ENCODE results near the gene CFAP410.
A peak's percentile ranks its signal among the peaks of the same experiment; 100 is the strongest.
"Not testable (repeated sequence)": the region's sequence is repeated elsewhere in the genome, so short reads cannot be mapped to it uniquely, and the experiment has no call there.

The CFAP410 gene

DNA sequence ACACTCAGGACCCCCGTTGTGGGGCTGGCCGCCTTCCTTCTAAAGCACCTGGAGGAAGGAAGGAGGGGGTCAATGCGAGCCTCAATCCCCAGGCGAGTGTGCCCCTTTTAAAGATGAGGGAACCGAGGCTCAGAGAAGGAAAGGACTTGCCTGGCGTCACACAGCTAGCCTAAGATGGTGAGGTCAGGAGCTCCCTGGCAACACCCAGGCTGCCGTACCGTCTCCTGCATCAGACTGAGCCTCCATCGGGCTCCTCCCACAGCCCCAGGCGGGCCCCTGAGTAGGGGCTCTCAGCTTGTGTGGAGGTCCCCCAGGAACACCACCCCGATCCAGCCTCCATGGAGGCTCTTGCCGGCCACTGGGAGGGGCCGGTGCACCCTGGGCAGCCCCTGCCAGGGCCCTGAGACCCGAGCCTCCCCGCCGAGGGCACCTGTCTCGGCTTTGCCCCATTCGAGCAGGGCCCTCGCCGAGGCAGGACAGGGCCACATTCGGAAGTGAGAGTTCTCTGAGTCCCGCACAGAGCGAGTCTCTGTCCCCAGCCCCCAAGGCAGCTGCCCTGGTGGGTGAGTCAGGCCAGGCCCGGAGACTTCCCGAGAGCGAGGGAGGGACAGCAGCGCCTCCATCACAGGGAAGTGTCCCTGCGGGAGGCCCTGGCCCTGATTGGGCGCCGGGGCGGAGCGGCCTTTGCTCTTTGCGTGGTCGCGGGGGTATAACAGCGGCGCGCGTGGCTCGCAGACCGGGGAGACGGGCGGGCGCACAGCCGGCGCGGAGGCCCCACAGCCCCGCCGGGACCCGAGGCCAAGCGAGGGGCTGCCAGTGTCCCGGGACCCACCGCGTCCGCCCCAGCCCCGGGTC, 53.8 kb downstream of the CFAP410 start, which contains the start of gene AIRE:
Gene AIRE, plus strand, starts transcription at position 739 of the 855 bp plus-strand sequence. CDS start 131 bp downstream, outside the sequence.
- Histone ChIP-seq H2AFZ (ENCODE audit: insufficient read depth, low read length, poor library complexity) (no peak within 1 kb of the TSS), H2BK12ac (ENCODE audit: low read length) (no peak within 1 kb of the TSS), H3K4me1 (ENCODE audit: control insufficient read depth in 1 of 2, insufficient read depth in 2 of 2, low read length in 2 of 2) (peaks cover 0 to 4% of the 10 kb centered on the region in 2 experiments), H3K4me3 (ENCODE audit: low read depth, low read length) (no peak within 1 kb of the TSS), H2BK120ac (ENCODE audit: insufficient read depth, low read length, poor library complexity) (no peak within 1 kb of the TSS), H3K4ac (ENCODE audit: low read depth, low read length) (no peak within 1 kb of the TSS), H3K36me3 (ENCODE audit: control insufficient read depth in 1 of 2, insufficient read depth in 2 of 2, low read length in 2 of 2) (no peaks in the 10 kb centered on the region), H3K14ac (ENCODE audit: low read length) (no peak within 1 kb of the TSS), H3K27me3 (ENCODE audit: insufficient read depth, low read length) (no peaks in the 10 kb centered on the region), H4K8ac (ENCODE audit: low read depth, low read length) (no peak within 1 kb of the TSS), H3K79me2 (ENCODE audit: control insufficient read depth, insufficient read depth, low read length, poor library complexity) (no peaks in the 10 kb centered on the region), H3K9ac (ENCODE audit: low read length) (no peak within 1 kb of the TSS), H4K91ac (ENCODE audit: low read depth, low read length) (no peak within 1 kb of the TSS), H3K27ac (ENCODE audit: low read depth, low read length) (no peak within 1 kb of the TSS), H3K79me1 (ENCODE audit: low read length) (no peaks in the 10 kb centered on the region), H4K12ac (ENCODE audit: low read depth, low read length) (no peak within 1 kb of the TSS), H2BK5ac (ENCODE audit: low read depth, low read length, poor library complexity) (no peak within 1 kb of the TSS), H2AK5ac (ENCODE audit: low read length) (no peak within 1 kb of the TSS), H3K23ac (ENCODE audit: low read length) (no peak within 1 kb of the TSS), H3K18ac (ENCODE audit: low read length) (no peak within 1 kb of the TSS), H3K4me2 (ENCODE audit: low read length) (peak within 1 kb of the TSS; percentile 31), H3K9me3 (ENCODE audit: insufficient read depth, low read depth, low read length) (no peaks in the 10 kb centered on the region)
- no CpG with 5 or more reads among the region's 56 CpGs for WGBS (ENCODE audit: extremely low coverage, insufficient coverage, insufficient read length)
- DNase-seq, result peak; percentile 19 to 55

- no CpG with 5 or more reads among the region's 11 CpGs for WGBS (ENCODE audit: extremely low coverage, insufficient coverage, insufficient read length)
These were observed 55.2 kb downstream of the CFAP410 start for GRCh38 chr21:44283948-44284347.

DNA sequence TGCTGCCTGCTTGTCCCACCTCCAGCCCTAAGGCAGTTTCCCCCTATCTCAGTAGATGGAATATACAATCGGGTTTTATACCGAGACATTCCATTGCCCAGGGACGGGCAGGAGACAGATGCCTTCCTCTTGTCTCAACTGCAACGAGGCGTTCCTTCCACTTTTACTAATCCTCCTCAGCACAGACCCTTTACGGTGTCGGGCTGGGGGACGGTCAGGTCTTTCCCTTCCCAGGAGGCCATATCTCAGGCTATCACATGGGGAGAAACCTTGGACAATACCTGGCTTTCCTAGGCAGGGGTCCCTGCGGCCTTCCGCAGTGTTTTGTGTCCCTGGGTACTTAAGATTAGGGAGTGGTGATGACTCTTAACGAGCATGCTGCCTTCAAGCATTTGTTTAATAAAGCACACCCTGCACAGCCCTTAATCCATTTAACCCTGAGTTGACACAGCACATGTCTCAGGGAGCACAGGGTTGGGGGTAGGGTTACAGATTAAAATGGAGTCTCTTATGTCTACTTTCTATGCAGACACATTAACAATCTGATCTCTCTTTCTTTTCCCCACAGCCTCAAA, 55.9 kb downstream of the CFAP410 start:
- H3K4me1 ChIP-seq (ENCODE audit: control insufficient read depth in 1 of 2, insufficient read depth in 2 of 2, low read length in 2 of 2); H2AK5ac ChIP-seq (ENCODE audit: low read length); H2BK120ac ChIP-seq (ENCODE audit: insufficient read depth, low read length, poor library complexity); H4K91ac ChIP-seq (ENCODE audit: low read depth, low read length); H3K27ac ChIP-seq (ENCODE audit: low read depth, low read length); H2AFZ ChIP-seq (ENCODE audit: insufficient read depth, low read length, poor library complexity); H3K9ac ChIP-seq (ENCODE audit: low read length); H3K79me1 ChIP-seq (ENCODE audit: low read length); H4K8ac ChIP-seq (ENCODE audit: low read depth, low read length); DNase-seq; H3K9me3 ChIP-seq (ENCODE audit: insufficient read depth, low read depth, low read length); H3K4ac ChIP-seq (ENCODE audit: low read depth, low read length); H3K23ac ChIP-seq (ENCODE audit: low read length); H3K18ac ChIP-seq (ENCODE audit: low read length); H4K12ac ChIP-seq (ENCODE audit: low read depth, low read length); H3K27me3 ChIP-seq (ENCODE audit: insufficient read depth, low read length); H2BK5ac ChIP-seq (ENCODE audit: low read depth, low read length, poor library complexity); H3K79me2 ChIP-seq (ENCODE audit: control insufficient read depth, insufficient read depth, low read length, poor library complexity); H3K4me2 ChIP-seq (ENCODE audit: low read length); H3K14ac ChIP-seq (ENCODE audit: low read length); H3K36me3 ChIP-seq (ENCODE audit: control insufficient read depth in 1 of 2, insufficient read depth in 2 of 2, low read length in 2 of 2); H2BK12ac ChIP-seq (ENCODE audit: low read length); H3K4me3 ChIP-seq (ENCODE audit: low read depth, low read length): not testable (repeated sequence)
- no CpG with 5 or more reads among the region's 11 CpGs for WGBS (ENCODE audit: extremely low coverage, insufficient coverage, insufficient read length)

More at GRCh38 chr21:44283948-44284347, 55.2 kb downstream of the CFAP410 start:
- Histone ChIP-seq H3K4ac (ENCODE audit: low read depth, low read length) (no peak overlapping the region), H3K9me3 (ENCODE audit: insufficient read depth, low read depth, low read length) (no peaks in the 10 kb centered on the region), H2AK5ac (ENCODE audit: low read length) (no peak overlapping the region), H2BK5ac (ENCODE audit: low read depth, low read length, poor library complexity) (no peak overlapping the region), H3K36me3 (ENCODE audit: control insufficient read depth in 1 of 2, insufficient read depth in 2 of 2, low read length in 2 of 2) (no peaks in the 10 kb centered on the region), H3K4me3 (ENCODE audit: low read depth, low read length) (no peak overlapping the region), H4K12ac (ENCODE audit: low read depth, low read length) (no peak overlapping the region), H3K27me3 (ENCODE audit: insufficient read depth, low read length) (no peaks in the 10 kb centered on the region), H3K4me1 (ENCODE audit: control insufficient read depth in 1 of 2, insufficient read depth in 2 of 2, low read length in 2 of 2) (peaks cover 0 to 4% of the 10 kb centered on the region in 2 experiments), H3K14ac (ENCODE audit: low read length) (no peak overlapping the region), H2BK12ac (ENCODE audit: low read length) (no peak overlapping the region), H2AFZ (ENCODE audit: insufficient read depth, low read length, poor library complexity) (no peak overlapping the region), H3K18ac (ENCODE audit: low read length) (no peak overlapping the region), H2BK120ac (ENCODE audit: insufficient read depth, low read length, poor library complexity) (no peak overlapping the region), H3K79me1 (ENCODE audit: low read length) (no peaks in the 10 kb centered on the region), H3K23ac (ENCODE audit: low read length) (no peak overlapping the region), H4K91ac (ENCODE audit: low read depth, low read length) (no peak overlapping the region), H4K8ac (ENCODE audit: low read depth, low read length) (no peak overlapping the region), H3K27ac (ENCODE audit: low read depth, low read length) (no peak overlapping the region), H3K79me2 (ENCODE audit: control insufficient read depth, insufficient read depth, low read length, poor library complexity) (no peaks in the 10 kb centered on the region), H3K9ac (ENCODE audit: low read length) (no peak overlapping the region), H3K4me2 (ENCODE audit: low read length) (no peak overlapping the region)
- no peak for DNase-seq

DNA sequence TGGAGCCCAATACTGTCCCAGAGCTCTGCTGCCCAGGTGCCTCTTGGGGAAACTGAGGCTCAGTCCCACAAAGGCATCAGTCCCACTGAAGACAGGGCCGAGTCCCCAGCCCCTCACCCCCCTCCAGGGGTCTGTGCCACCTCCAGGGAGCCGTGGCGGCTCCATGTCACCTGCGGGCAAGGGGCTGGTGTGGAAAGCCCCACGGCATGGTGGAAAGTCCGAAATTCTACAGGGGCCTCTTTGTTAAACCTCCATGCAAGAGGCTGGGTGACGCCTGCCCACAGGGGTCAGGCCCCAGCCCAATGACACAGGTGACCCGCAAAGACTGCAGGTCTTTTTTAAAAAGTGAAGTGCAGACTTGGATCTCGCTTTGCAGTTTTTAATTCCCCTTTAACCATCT, 56.8 kb downstream of the CFAP410 start:
- H3K79me2 ChIP-seq (ENCODE audit: control insufficient read depth, insufficient read depth, low read length, poor library complexity), result no peaks in the 10 kb centered on the region
- H3K27me3 ChIP-seq (ENCODE audit: insufficient read depth, low read length), result no peaks in the 10 kb centered on the region
- H3K18ac ChIP-seq (ENCODE audit: low read length), result no peak overlapping the region
- no peak overlapping the region for H4K8ac ChIP-seq (ENCODE audit: low read depth, low read length)
- H3K14ac ChIP-seq (ENCODE audit: low read length), result no peak overlapping the region
- no peak overlapping the region for H2BK5ac ChIP-seq (ENCODE audit: low read depth, low read length, poor library complexity)
- H3K79me1 ChIP-seq (ENCODE audit: low read length), result no peaks in the 10 kb centered on the region
- H3K9ac ChIP-seq (ENCODE audit: low read length), result no peak overlapping the region
- no peak overlapping the region for H3K4me2 ChIP-seq (ENCODE audit: low read length)
- H4K12ac ChIP-seq (ENCODE audit: low read depth, low read length), result no peak overlapping the region
- no peak overlapping the region for H2AK5ac ChIP-seq (ENCODE audit: low read length)
- no peak overlapping the region for H4K91ac ChIP-seq (ENCODE audit: low read depth, low read length)
- WGBS (ENCODE audit: extremely low coverage, insufficient coverage, insufficient read length), result no CpG with 5 or more reads among the region's 9 CpGs
- H2BK12ac ChIP-seq (ENCODE audit: low read length), result no peak overlapping the region
- no peak overlapping the region for H3K27ac ChIP-seq (ENCODE audit: low read depth, low read length)
- H3K4me3 ChIP-seq (ENCODE audit: low read depth, low read length), result no peak overlapping the region
- H2AFZ ChIP-seq (ENCODE audit: insufficient read depth, low read length, poor library complexity), result no peak overlapping the region
- no peaks in the 10 kb centered on the region for H3K9me3 ChIP-seq (ENCODE audit: insufficient read depth, low read depth, low read length)
- no peak overlapping the region for H3K23ac ChIP-seq (ENCODE audit: low read length)
- H3K4me1 ChIP-seq (ENCODE audit: control insufficient read depth in 1 of 2, insufficient read depth in 2 of 2, low read length in 2 of 2), result peaks cover 0 to 4% of the 10 kb centered on the region in 2 experiments
- no peak overlapping the region for H3K4ac ChIP-seq (ENCODE audit: low read depth, low read length)
- no peak for DNase-seq
- no peaks in the 10 kb centered on the region for H3K36me3 ChIP-seq (ENCODE audit: control insufficient read depth in 1 of 2, insufficient read depth in 2 of 2, low read length in 2 of 2)
- H2BK120ac ChIP-seq (ENCODE audit: insufficient read depth, low read length, poor library complexity), result no peak overlapping the region

All from trophoblast cell (in vitro differentiated cells and primary cell).